GM23338 (cell line): ENCODE results near the gene NCKAP5. TPM values are rescaled to one million over a fixed set of nuclear protein-coding genes. Genes with fewer than 3 reads are reported as not detected.

Experiments
- ATAC-seq: fragments of 200-7000 bp; cut with Tn5 transposase; 3 replicates; pipeline ENCODE4 v1.9.1; 2020
- DNase-seq: peaks from one replicate; pipeline ENCODE4 v3.0.0-alpha.2; 2015; ENCODE audit warnings: low spot score
- H2AFZ ChIP-seq: fragments of 200-600 bp; sonication (generic); 2 replicates; pipeline ENCODE4 v1.8.0; 2016; ENCODE audit warnings: antibody characterized with exemption, mild to moderate bottlenecking, moderate library complexity
- H3F3A ChIP-seq: fragments of 200-600 bp; sonication (generic); replicated peaks from 2 replicates; pipeline ENCODE4 v1.8.0; 2017; ENCODE audit warnings: antibody characterized with exemption, mixed run types, low read depth
- H3K27ac ChIP-seq: fragments of 200-600 bp; sonication (generic); 2 replicates; pipeline ENCODE4 v1.6.1; 2016; ENCODE audit warnings: low read depth
- H3K27me3 ChIP-seq: fragments of 200-600 bp; sonication (generic); 2 replicates; pipeline ENCODE4 v1.8.0; 2016; ENCODE audit warnings: mild to moderate bottlenecking, mixed run types, moderate library complexity; ENCODE audit not compliant: insufficient read depth
- H3K36me3 ChIP-seq: fragments of 200-600 bp; sonication (generic); 2 replicates; pipeline ENCODE4 v1.8.0; 2016; ENCODE audit warnings: mild to moderate bottlenecking; ENCODE audit not compliant: insufficient read depth
- H3K4me1 ChIP-seq: fragments of 200-600 bp; sonication (generic); 2 replicates; pipeline ENCODE4 v1.8.0; 2016; ENCODE audit warnings: mild to moderate bottlenecking, moderate library complexity; ENCODE audit not compliant: insufficient read depth
- H3K4me2 ChIP-seq: fragments of 200-600 bp; sonication (generic); 2 replicates; pipeline ENCODE4 v1.7.1; 2017; ENCODE audit warnings: mixed run types
- H3K4me3 ChIP-seq: fragments of 200-600 bp; sonication (generic); 2 replicates; pipeline ENCODE4 v1.6.1; 2016; ENCODE audit warnings: mixed run types
- H3K79me2 ChIP-seq: fragments of 200-600 bp; sonication (generic); replicated peaks from 2 replicates; pipeline ENCODE4 v1.8.0; 2017; ENCODE audit warnings: mild to moderate bottlenecking; ENCODE audit not compliant: insufficient read depth
- H3K9me2 ChIP-seq: fragments of 200-600 bp; sonication (generic); 2 replicates; pipeline ENCODE4 v1.8.0; 2017; ENCODE audit not compliant: insufficient read depth
- H4K20me1 ChIP-seq: fragments of 200-600 bp; sonication (generic); replicated peaks from 2 replicates; pipeline ENCODE4 v1.8.0; 2017; ENCODE audit warnings: mild to moderate bottlenecking; ENCODE audit not compliant: insufficient read depth
- H3K27ac Mint-ChIP-seq: 2 replicates; pipeline ENCODE4 v1.8.0; 2020; ENCODE audit warnings: inconsistent platforms, mild to moderate bottlenecking, moderate library complexity, mixed read lengths
- H3K27me3 Mint-ChIP-seq: 3 replicates; pipeline ENCODE4 v1.8.0; 2022; ENCODE audit warnings: low read depth, mild to moderate bottlenecking, moderate library complexity, mixed read lengths, inconsistent platforms; ENCODE audit not compliant: insufficient read depth, poor library complexity
- H3K36me3 Mint-ChIP-seq: 3 replicates; pipeline ENCODE4 v1.8.0; 2021; ENCODE audit warnings: low read depth, mild to moderate bottlenecking, inconsistent platforms, moderate library complexity, mixed read lengths
- H3K4me1 Mint-ChIP-seq: 3 replicates; pipeline ENCODE4 v1.8.0; 2020; ENCODE audit warnings: mild to moderate bottlenecking, inconsistent platforms, mixed read lengths
- H3K4me3 Mint-ChIP-seq: 3 replicates; pipeline ENCODE4 v1.8.0; 2021; ENCODE audit warnings: moderate library complexity, mild to moderate bottlenecking, inconsistent platforms, mixed read lengths
- H3K9me3 Mint-ChIP-seq: 3 replicates; pipeline ENCODE4 v1.8.0; 2020; ENCODE audit warnings: moderate library complexity, mild to moderate bottlenecking, inconsistent platforms, mixed read lengths
- CREB1 ChIP-seq: fragments of 250-450 bp; sonication (Bioruptor Pico); IDR thresholded peaks from 2 replicates; pipeline ENCODE4 v1.5.0; 2020; ENCODE audit warnings: low read depth, mild to moderate bottlenecking, moderate library complexity
- CTCF ChIP-seq, 2 experiments: fragments of 200-600 bp in 1 of 2; sonication (generic) in 1 of 2; conservative IDR thresholded peaks; 2 replicates each; pipeline versions ENCODE4 v1.5.1 to v1.6.1; 2016 to 2017; ENCODE audit warnings: antibody characterized with exemption in 2 of 2, low read depth in 2 of 2, mild to moderate bottlenecking in 2 of 2, moderate library complexity in 1 of 2
- ETS1 ChIP-seq: IDR thresholded peaks from 2 replicates; pipeline ENCODE4 v1.6.1; 2016; ENCODE audit warnings: antibody characterized with exemption
- EZH2 ChIP-seq: fragments of 200-600 bp; sonication (generic); IDR thresholded peaks from one replicate; pipeline ENCODE4 v1.8.0; 2017; ENCODE audit warnings: antibody characterized with exemption, mild to moderate bottlenecking, low read depth; ENCODE audit not compliant: unreplicated experiment
- EZH2phosphoT487 ChIP-seq: fragments of 200-600 bp; sonication (generic); IDR thresholded peaks from one replicate; pipeline ENCODE4 v1.8.1; 2018; ENCODE audit warnings: antibody characterized with exemption; ENCODE audit not compliant: unreplicated experiment
- JUNB ChIP-seq: IDR thresholded peaks from one replicate; pipeline ENCODE4 v1.6.1; 2016; ENCODE audit warnings: antibody characterized with exemption; ENCODE audit not compliant: unreplicated experiment
- NANOG ChIP-seq: IDR thresholded peaks from 2 replicates; pipeline ENCODE4 v1.6.1; 2016; ENCODE audit warnings: antibody characterized with exemption, borderline replicate concordance
- POLR2AphosphoS5 ChIP-seq: IDR thresholded peaks from 2 replicates; pipeline ENCODE4 v1.6.1; 2016; ENCODE audit warnings: antibody characterized with exemption, low read depth
- REST ChIP-seq: IDR thresholded peaks from one replicate; pipeline ENCODE4 v1.6.1; 2018; ENCODE audit warnings: antibody characterized with exemption; ENCODE audit not compliant: unreplicated experiment
- STAT1 ChIP-seq: IDR thresholded peaks from one replicate; pipeline ENCODE4 v1.6.1; 2016; ENCODE audit warnings: antibody characterized with exemption; ENCODE audit not compliant: unreplicated experiment
- ZNF114 ChIP-seq: fragments of 250-450 bp; sonication (Bioruptor Pico); IDR thresholded peaks from 2 replicates; pipeline ENCODE4 v1.5.0; 2020; ENCODE audit warnings: mild to moderate bottlenecking, moderate library complexity
- ZNF331 ChIP-seq: fragments of 250-450 bp; sonication (Bioruptor Pico); IDR thresholded peaks from 2 replicates; pipeline ENCODE4 v1.5.0; 2020; ENCODE audit warnings: low read depth, mild to moderate bottlenecking, moderate library complexity
- ZNF462 ChIP-seq: fragments of 250-450 bp; sonication (Bioruptor Pico); IDR thresholded peaks from 2 replicates; pipeline ENCODE4 v1.5.0; 2020; ENCODE audit warnings: mild to moderate bottlenecking, moderate library complexity
- polyA plus RNA-seq: library from polyadenylated mRNA; unstranded; fragments of >200 nt; fragmentation: Nextera tagmentation; extraction: Ambion mirVana; gene quantifications from 2 replicates; pipeline ENCODE4 v1.2.1, GENCODE V29; 2016
- total RNA-seq: library from RNA; depleted of rRNA; stranded (reverse); fragments of >200 nt; shearing (Covaris generic); gene quantifications from 2 replicates; pipeline ENCODE4 v1.2.3, GENCODE V29; 2014

The NCKAP5 gene
- total and polyA plus RNA-seq, 2 experiments from 2014 or later = 0.34 to 0.73 TPM

- H3F3A ChIP-seq = no peaks in the 10 kb centered on the region
- TF ChIP-seq ZNF462 (CRISPR knock-in tag) (no peak), ZNF331 (CRISPR knock-in tag) (no peak), STAT1 (no peak), JUNB (no peak), CREB1 (CRISPR knock-in tag) (no peak), NANOG (no peak), ZNF114 (CRISPR knock-in tag) (no peak), EZH2phosphoT487 (no peak), CTCF (conservative IDR thresholded peaks at IDR 0.05; ENCODE audit: low read depth in 2 of 2) (no peak), EZH2 (no peak), ETS1 (no peak), POLR2AphosphoS5 (no peak), REST (no peak)
- H3K36me3 ChIP-seq = no peaks in the 10 kb centered on the region
- no peak overlapping the region for H3K4me3 ChIP-seq
- H3K36me3 Mint-ChIP-seq = no peaks in the 10 kb centered on the region
- no peak overlapping the region for H3K27ac ChIP-seq
- DNase-seq (no peak), ATAC-seq (no peak)
- no peak overlapping the region for H3K4me2 ChIP-seq
- H3K27me3 Mint-ChIP-seq = no peaks in the 10 kb centered on the region
- H3K4me1 Mint-ChIP-seq = no peaks in the 10 kb centered on the region
- no peaks in the 10 kb centered on the region for H3K9me2 ChIP-seq
- no peaks in the 10 kb centered on the region for H3K4me1 ChIP-seq
- no peak overlapping the region for H2AFZ ChIP-seq
- H3K9me3 Mint-ChIP-seq = no peaks in the 10 kb centered on the region
- H4K20me1 ChIP-seq = no peaks in the 10 kb centered on the region
- no peak overlapping the region for H3K4me3 Mint-ChIP-seq
- no peak overlapping the region for H3K27ac Mint-ChIP-seq
- H3K27me3 ChIP-seq = no peaks in the 10 kb centered on the region
- H3K79me2 ChIP-seq = no peaks in the 10 kb centered on the region
These were observed 470.6 kb downstream of the NCKAP5 start for GRCh38 chr2:133097666-133098065.
